ENCODE results near the gene INPP5K. TPM values are rescaled to one million over a fixed set of nuclear protein-coding genes. Genes with fewer than 3 reads are reported as not detected.

INPP5K gene
- total RNA-seq, 1 experiment from 2014 or later, result 41.9 TPM

GRCh38 chr17:1542316-1542715, 25.9 kb upstream of the INPP5K start:
- CTCF ChIA-PET, result no interaction called here
- intact Hi-C loops (cut with micrococcal nuclease; ENCODE audit: unreplicated experiment), result no loop called here
- DNase-seq, result no peak

DNA sequence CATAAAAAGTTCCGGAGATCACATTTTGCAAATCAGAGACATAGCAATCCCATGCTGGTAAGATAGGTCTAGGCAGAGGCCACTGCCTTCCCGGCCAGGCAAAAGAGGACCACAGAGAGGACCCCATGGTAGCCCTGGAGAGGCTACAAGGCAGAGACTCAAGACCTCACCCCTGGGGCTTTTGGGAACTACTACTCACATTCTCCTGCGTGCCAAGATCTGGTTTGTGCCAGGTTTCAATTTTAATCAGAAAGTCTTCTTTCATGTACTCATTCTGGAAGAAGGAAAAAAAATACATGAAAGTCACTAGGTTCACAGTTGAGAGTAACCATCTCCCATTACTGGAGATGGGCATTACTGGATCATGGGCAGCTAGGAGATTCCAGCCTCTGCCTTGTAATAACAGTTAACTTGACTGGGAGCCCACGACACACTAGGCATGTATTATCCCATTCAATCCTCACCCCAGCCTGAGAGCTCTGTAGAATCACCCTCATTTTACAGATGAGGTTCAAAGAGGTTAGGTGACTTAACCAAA, 25.0 kb upstream of the INPP5K start:
- H3F3A ChIP-seq (ENCODE audit: insufficient read depth, low read depth), result peaks cover 3% of the 10 kb centered on the region; the same call in 1 of the 2 replicates
- POLR2A ChIA-PET (ENCODE audit: unreplicated experiment), result no interaction called here
- CTCF ChIA-PET, result no interaction called here
- no peaks in the 10 kb centered on the region for H3K9me2 ChIP-seq (ENCODE audit: insufficient read depth)
- no peak overlapping the region for H3K4me3 ChIP-seq
- no peaks in the 10 kb centered on the region for H3K79me2 ChIP-seq (ENCODE audit: low read depth)
- H3K4me1 ChIP-seq (replicated peaks; ENCODE audit: insufficient read depth), result no peaks in the 10 kb centered on the region
- H3K9me3 ChIP-seq (ENCODE audit: insufficient read depth, low read depth), result no peaks in the 10 kb centered on the region
- H2AFZ ChIP-seq, result no peak overlapping the region
- no peak for TF ChIP-seq CTCF (conservative IDR thresholded peaks at IDR 0.05)
- TF ChIP-seq EZH2 (IDR thresholded peaks at IDR 0.05; ENCODE audit: low read depth), result no peak
- no peak for DNase-seq
- H3K27me3 ChIP-seq (ENCODE audit: insufficient read depth, low read depth), result no peaks in the 10 kb centered on the region
- no TSS peak for BruUV-seq (replicated peaks)
- H4K20me1 ChIP-seq (ENCODE audit: insufficient read depth), result peaks cover 3% of the 10 kb centered on the region; the same call in 1 of the 2 replicates
- peaks cover 12% of the 10 kb centered on the region for H3K36me3 ChIP-seq (ENCODE audit: low read depth)
- intact Hi-C loops (cut with micrococcal nuclease; ENCODE audit: unreplicated experiment), result no loop called here
- H3K27ac ChIP-seq, result no peak overlapping the region
- no peak overlapping the region for H3K4me2 ChIP-seq

More at GRCh38 chr17:1542316-1542715, 25.9 kb upstream of the INPP5K start:
- POLR2A ChIA-PET (ENCODE audit: unreplicated experiment), result interaction anchor here (0.6 kb wide), 1 partner anchor 95 kb away, joined by 4 read pairs; no protein-coding TSS in a partner anchor
- TF ChIP-seq CTCF (conservative IDR thresholded peaks at IDR 0.05) (no peak), EZH2 (IDR thresholded peaks at IDR 0.05; ENCODE audit: low read depth) (no peak)
- Histone ChIP-seq H2AFZ (no peak overlapping the region), H3K4me3 (no peak overlapping the region), H4K20me1 (ENCODE audit: insufficient read depth) (peaks cover 3% of the 10 kb centered on the region; the same call in 1 of the 2 replicates), H3K79me2 (ENCODE audit: low read depth) (no peaks in the 10 kb centered on the region), H3K9me3 (ENCODE audit: insufficient read depth, low read depth) (no peaks in the 10 kb centered on the region), H3K9me2 (ENCODE audit: insufficient read depth) (no peaks in the 10 kb centered on the region), H3K4me1 (replicated peaks; ENCODE audit: insufficient read depth) (no peaks in the 10 kb centered on the region), H3K27me3 (ENCODE audit: insufficient read depth, low read depth) (no peaks in the 10 kb centered on the region), H3K36me3 (ENCODE audit: low read depth) (peaks cover 12% of the 10 kb centered on the region), H3K4me2 (no peak overlapping the region), H3K27ac (no peak overlapping the region), H3F3A (ENCODE audit: insufficient read depth, low read depth) (0 out of 2 replicates have a peak, but pooled peaks cover 3% of the 10 kb centered on the region)
- no TSS peak for BruUV-seq (replicated peaks)

DNA sequence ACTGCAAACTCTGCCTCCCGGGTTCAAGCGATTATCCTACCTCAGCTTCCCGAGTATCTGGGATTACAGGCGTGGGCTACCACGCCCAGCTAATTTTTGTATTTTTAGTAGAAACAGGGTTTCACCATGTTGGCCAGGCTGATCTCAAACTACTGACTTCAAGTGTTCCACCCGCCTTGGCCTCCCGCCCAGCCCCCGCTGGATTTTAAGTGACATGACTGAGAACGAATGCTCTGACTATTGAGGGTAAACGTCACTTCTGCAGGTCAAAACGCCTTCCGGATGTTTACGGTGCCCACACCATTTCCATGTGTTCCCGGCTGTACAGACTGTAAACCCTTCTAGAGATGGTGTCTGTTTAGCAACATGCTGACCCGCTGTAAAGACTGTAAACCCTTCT, 23.4 kb upstream of the INPP5K start:
- Histone ChIP-seq H4K20me1 (ENCODE audit: insufficient read depth) (peaks cover 3% of the 10 kb centered on the region; the same call in 1 of the 2 replicates), H3K4me2 (no peak overlapping the region), H3K9me2 (ENCODE audit: insufficient read depth) (no peaks in the 10 kb centered on the region), H3K4me3 (no peak overlapping the region), H2AFZ (no peak overlapping the region), H3F3A (ENCODE audit: insufficient read depth, low read depth) (peaks cover 3% of the 10 kb centered on the region; the same call in 1 of the 2 replicates), H3K27me3 (ENCODE audit: insufficient read depth, low read depth) (no peaks in the 10 kb centered on the region), H3K79me2 (ENCODE audit: low read depth) (no peaks in the 10 kb centered on the region), H3K9me3 (ENCODE audit: insufficient read depth, low read depth) (no peaks in the 10 kb centered on the region), H3K36me3 (ENCODE audit: low read depth) (peaks cover 23% of the 10 kb centered on the region), H3K4me1 (replicated peaks; ENCODE audit: insufficient read depth) (no peaks in the 10 kb centered on the region), H3K27ac (no peak overlapping the region)
- no peak for TF ChIP-seq CTCF (conservative IDR thresholded peaks at IDR 0.05)
- no peak for TF ChIP-seq EZH2 (IDR thresholded peaks at IDR 0.05; ENCODE audit: low read depth)
- CTCF ChIA-PET, result no interaction called here
- no TSS peak for BruUV-seq (replicated peaks)
- POLR2A ChIA-PET (ENCODE audit: unreplicated experiment), result no interaction called here
- DNase-seq, result no peak
- intact Hi-C loops (cut with micrococcal nuclease; ENCODE audit: unreplicated experiment), result no loop called here

All from PC-9 (cell line).